MM.1S (cell line): ENCODE measurements around the gene PKD2L2.
"Not testable (repeated sequence)": the region's sequence is repeated elsewhere in the genome, so short reads cannot be mapped to it uniquely, and the experiment has no call there.

Source experiments
- DNase-seq: peaks from one replicate; pipeline ENCODE4 v3.0.0-alpha.2; 2015
- H2AFZ ChIP-seq: fragments of 300-600 bp; sonication (generic); 2 replicates; pipeline ENCODE4 v1.6.0; 2016; ENCODE audit warnings: antibody characterized with exemption, low read length
- H3F3A ChIP-seq: fragments of 300-600 bp; sonication (generic); 2 replicates; pipeline ENCODE4 v1.6.1; 2016; ENCODE audit warnings: mild to moderate bottlenecking, antibody characterized with exemption, low read length, moderate library complexity, mixed read lengths; ENCODE audit not compliant: insufficient read depth
- H3K27ac ChIP-seq: fragments of 300-600 bp; sonication (generic); 2 replicates; pipeline ENCODE4 v1.5.1; 2016; ENCODE audit warnings: mild to moderate bottlenecking, low read length
- H3K27me3 ChIP-seq: fragments of 300-600 bp; sonication (generic); replicated peaks from 2 replicates; pipeline ENCODE4 v1.6.0; 2016; ENCODE audit warnings: low read length; ENCODE audit not compliant: insufficient read depth
- H3K36me3 ChIP-seq: fragments of 300-600 bp; sonication (generic); replicated peaks from 2 replicates; pipeline ENCODE4 v1.6.1; 2016; ENCODE audit warnings: mild to moderate bottlenecking, low read length, mixed read lengths; ENCODE audit not compliant: insufficient read depth
- H3K4me1 ChIP-seq: fragments of 300-600 bp; sonication (generic); 2 replicates; pipeline ENCODE4 v1.6.1; 2016; ENCODE audit warnings: low read length, mixed read lengths
- H3K4me2 ChIP-seq: fragments of 300-600 bp; sonication (generic); 2 replicates; pipeline ENCODE4 v1.6.0; 2016; ENCODE audit warnings: low read depth, low read length
- H3K4me3 ChIP-seq: fragments of 300-600 bp; sonication (generic); 2 replicates; pipeline ENCODE4 v1.5.1; 2016; ENCODE audit warnings: low read length, mixed read lengths
- H3K79me2 ChIP-seq: fragments of 300-600 bp; sonication (generic); 2 replicates; pipeline ENCODE4 v1.6.1; 2016; ENCODE audit warnings: mixed run types, low read length, mixed read lengths
- H3K9ac ChIP-seq: fragments of 300-600 bp; sonication (generic); 2 replicates; pipeline ENCODE4 v1.6.1; 2016; ENCODE audit warnings: low read length, mixed read lengths
- H3K9me2 ChIP-seq: fragments of 300-600 bp; sonication (generic); replicated peaks from 2 replicates; pipeline ENCODE4 v1.6.1; 2016; ENCODE audit warnings: mild to moderate bottlenecking, low read length, mixed read lengths; ENCODE audit not compliant: insufficient read depth
- H3K9me3 ChIP-seq: fragments of 300-600 bp; sonication (generic); replicated peaks from 2 replicates; pipeline ENCODE4 v1.6.1; 2016; ENCODE audit warnings: mild to moderate bottlenecking, low read length, mixed read lengths; ENCODE audit not compliant: insufficient read depth
- H4K20me1 ChIP-seq: fragments of 300-600 bp; sonication (generic); 2 replicates; pipeline ENCODE4 v1.6.1; 2016; ENCODE audit warnings: mild to moderate bottlenecking, low read length, moderate library complexity, mixed read lengths; ENCODE audit not compliant: insufficient read depth
- CTCF ChIP-seq: fragments of 300-600 bp; sonication (generic); IDR thresholded peaks from 2 replicates; pipeline ENCODE4 v1.5.1; 2016; ENCODE audit warnings: antibody characterized with exemption, low read length, mixed read lengths
- EZH2 ChIP-seq: fragments of 300-600 bp; sonication (generic); optimal IDR thresholded peaks from 2 replicates; pipeline ENCODE3; 2017; ENCODE audit warnings: low read depth, mild to moderate bottlenecking, antibody characterized with exemption, low read length, mixed read lengths
- EZH2phosphoT487 ChIP-seq: fragments of 300-600 bp; sonication (generic); IDR thresholded peaks from 2 replicates; pipeline ENCODE4 v1.6.1; 2018; ENCODE audit warnings: antibody characterized with exemption, low read length

PKD2L2 gene

DNA sequence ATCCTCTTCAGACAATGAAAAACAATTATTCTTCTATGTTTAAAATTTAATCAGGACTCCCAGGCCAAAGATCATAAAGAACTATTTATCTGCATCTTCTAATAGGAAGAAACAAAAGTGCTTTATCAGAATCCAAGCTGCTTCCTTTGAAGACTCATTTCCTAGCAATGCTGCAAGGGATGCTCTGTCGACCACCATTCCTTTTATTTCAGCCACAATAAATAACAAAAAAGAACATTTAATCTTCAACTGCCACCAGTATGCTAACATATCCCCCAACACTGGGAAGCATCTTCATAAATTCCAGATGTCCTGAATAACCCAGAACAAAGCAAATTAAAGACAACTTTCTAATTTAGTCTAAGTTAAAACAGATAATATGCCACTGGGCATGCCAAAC, 68.7 kb downstream of the PKD2L2 start:
- H2AFZ ChIP-seq, result no peak overlapping the region
- no peak overlapping the region for H3K9ac ChIP-seq
- no peaks in the 10 kb centered on the region for H3K9me3 ChIP-seq
- H3K36me3 ChIP-seq, result no peaks in the 10 kb centered on the region
- no peaks in the 10 kb centered on the region for H3K9me2 ChIP-seq
- no peaks in the 10 kb centered on the region for H3K27me3 ChIP-seq
- no peaks in the 10 kb centered on the region for H3K4me1 ChIP-seq
- no peak overlapping the region for H3K4me3 ChIP-seq
- H3F3A ChIP-seq, result no peaks in the 10 kb centered on the region
- DNase-seq, result no peak
- TF ChIP-seq EZH2, result no peak
- TF ChIP-seq CTCF, result no peak
- TF ChIP-seq EZH2phosphoT487, result no peak
- H3K27ac ChIP-seq, result no peak overlapping the region
- H3K4me2 ChIP-seq, result no peak overlapping the region
- no peaks in the 10 kb centered on the region for H3K79me2 ChIP-seq
- no peaks in the 10 kb centered on the region for H4K20me1 ChIP-seq

- H3K4me2 ChIP-seq, result no peak overlapping the region
- no peaks in the 10 kb centered on the region for H3F3A ChIP-seq
- no peak overlapping the region for H2AFZ ChIP-seq
- no peak overlapping the region for H3K4me3 ChIP-seq
- H3K9me2 ChIP-seq, result no peaks in the 10 kb centered on the region
- no peaks in the 10 kb centered on the region for H3K27me3 ChIP-seq
- H3K79me2 ChIP-seq, result no peaks in the 10 kb centered on the region
- no peak overlapping the region for H3K9ac ChIP-seq
- H3K9me3 ChIP-seq, result no peaks in the 10 kb centered on the region
- no peaks in the 10 kb centered on the region for H3K4me1 ChIP-seq
- no peak for TF ChIP-seq EZH2
- no peaks in the 10 kb centered on the region for H4K20me1 ChIP-seq
- DNase-seq, result no peak
- no peak overlapping the region for H3K27ac ChIP-seq
- no peaks in the 10 kb centered on the region for H3K36me3 ChIP-seq
These were observed 70.2 kb downstream of the PKD2L2 start for GRCh38 chr5:137959488-137959887.

GRCh38 chr5:137960141-137960540, 70.9 kb downstream of the PKD2L2 start:
- Histone ChIP-seq H4K20me1 (no peaks in the 10 kb centered on the region), H3K9ac (no peak overlapping the region), H3K36me3 (no peaks in the 10 kb centered on the region), H3K4me3 (no peak overlapping the region), H3K79me2 (no peaks in the 10 kb centered on the region), H3K4me2 (no peak overlapping the region), H3K27ac (no peak overlapping the region), H3K27me3 (no peaks in the 10 kb centered on the region), H3K4me1 (no peaks in the 10 kb centered on the region), H3F3A (no peaks in the 10 kb centered on the region), H3K9me3 (no peaks in the 10 kb centered on the region), H2AFZ (no peak overlapping the region), H3K9me2 (no peaks in the 10 kb centered on the region)
- no peak for DNase-seq
- TF ChIP-seq CTCF (no peak), EZH2phosphoT487 (no peak), EZH2 (no peak)

DNA sequence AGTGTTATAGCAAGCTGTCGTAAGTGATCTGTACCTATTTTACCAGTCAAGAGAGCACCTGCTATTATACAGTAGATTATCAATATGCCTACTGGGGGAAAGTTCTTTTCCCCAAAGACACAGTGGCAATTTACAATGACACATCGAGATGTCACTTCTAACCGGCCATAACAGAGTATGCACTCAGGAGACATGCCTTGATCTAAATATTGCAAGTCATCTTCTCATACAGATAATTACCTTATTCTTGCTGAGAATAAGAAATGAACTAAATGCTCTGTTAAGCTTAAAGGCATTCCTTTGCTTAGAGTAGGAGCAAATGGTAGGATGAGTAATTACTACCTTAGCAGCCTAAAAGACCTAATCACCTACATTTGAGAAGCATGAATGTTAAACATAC, 71.6 kb downstream of the PKD2L2 start:
- H3K4me3 ChIP-seq, result no peak overlapping the region

DNA sequence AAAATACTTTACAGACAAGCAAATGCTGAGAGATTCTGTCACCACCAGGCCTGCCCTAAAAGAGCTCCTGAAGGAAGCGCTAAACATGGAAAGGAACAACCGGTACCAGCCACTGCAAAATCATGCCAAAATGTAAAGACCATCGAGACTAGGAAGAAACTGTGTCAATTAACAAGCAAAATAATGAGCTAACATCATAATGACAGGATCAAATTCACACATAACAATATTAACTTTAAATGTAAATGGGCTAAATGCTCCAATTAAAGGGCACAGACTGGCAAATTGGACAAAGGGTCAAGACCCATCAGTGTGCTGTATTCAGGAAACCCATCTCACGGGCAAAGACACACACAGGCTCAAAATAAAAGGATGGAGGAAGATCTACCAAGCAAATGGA, 81.1 kb downstream of the PKD2L2 start:
- not testable (repeated sequence) for H2AFZ ChIP-seq, H3K27me3 ChIP-seq, DNase-seq

More for the DNA sequence above, 71.6 kb downstream of the PKD2L2 start:
- Histone ChIP-seq H3K4me1 (no peaks in the 10 kb centered on the region), H3K36me3 (no peaks in the 10 kb centered on the region), H3K27me3 (no peaks in the 10 kb centered on the region), H3K27ac (no peak overlapping the region), H3K9ac (no peak overlapping the region), H3K4me2 (no peak overlapping the region), H3K79me2 (no peaks in the 10 kb centered on the region), H3K9me3 (no peaks in the 10 kb centered on the region), H3K9me2 (no peaks in the 10 kb centered on the region), H4K20me1 (no peaks in the 10 kb centered on the region), H3F3A (no peaks in the 10 kb centered on the region), H2AFZ (no peak overlapping the region)
- TF ChIP-seq EZH2phosphoT487 (no peak), EZH2 (no peak), CTCF (no peak)
- DNase-seq, result no peak

More for the DNA sequence above, 81.1 kb downstream of the PKD2L2 start:
- not testable (repeated sequence) for H3K27ac ChIP-seq, H3F3A ChIP-seq, H4K20me1 ChIP-seq, H3K9me2 ChIP-seq, H3K4me1 ChIP-seq, H3K4me3 ChIP-seq, H3K4me2 ChIP-seq, H3K36me3 ChIP-seq, H3K9me3 ChIP-seq, H3K9ac ChIP-seq, H3K79me2 ChIP-seq
